NAMALWA (cell line): ENCODE data around the gene PIGQ.

Experiments used
- DNase-seq: peaks from one replicate; pipeline ENCODE4 v3.0.0-alpha.2; 2015; ENCODE audit warnings: low spot score

PIGQ gene

GRCh38 chr16:534135-534534 lies 35.6 kb upstream of the PIGQ start:
- DNase-seq = no peak

- no peak for DNase-seq
These were observed 34.8 kb upstream of the PIGQ start for GRCh38 chr16:534856-535445.

- no peak for DNase-seq
These were observed 34.0 kb upstream of the PIGQ start for GRCh38 chr16:535446-536405.

GRCh38 chr16:536746-537145 lies 33.0 kb upstream of the PIGQ start:
- no peak for DNase-seq

- DNase-seq = no peak
These were observed 32.1 kb upstream of the PIGQ start for GRCh38 chr16:537415-538335.

- DNase-seq = no peak
These were observed 29.8 kb upstream of the PIGQ start for GRCh38 chr16:539901-540530.

- no peak for DNase-seq
These were observed 29.0 kb upstream of the PIGQ start for GRCh38 chr16:540645-541340.

GRCh38 chr16:543301-544164 lies 26.2 kb upstream of the PIGQ start:
- no peak for DNase-seq

GRCh38 chr16:544517-544916 lies 25.3 kb upstream of the PIGQ start:
- DNase-seq = no peak

- DNase-seq = no peak
These were observed 22.6 kb upstream of the PIGQ start for GRCh38 chr16:546909-547770.

- DNase-seq = no peak
These were observed 21.2 kb upstream of the PIGQ start for GRCh38 chr16:548586-548985.

GRCh38 chr16:549544-550263 lies 20.1 kb upstream of the PIGQ start:
- DNase-seq = no peak

GRCh38 chr16:551210-551609 lies 18.6 kb upstream of the PIGQ start:
- no peak for DNase-seq

GRCh38 chr16:552171-552570 lies 17.6 kb upstream of the PIGQ start:
- DNase-seq = no peak

GRCh38 chr16:553601-554296 lies 16.0 kb upstream of the PIGQ start:
- DNase-seq = no peak

- no peak for DNase-seq
These were observed 15.5 kb upstream of the PIGQ start for GRCh38 chr16:554297-554621.

GRCh38 chr16:554640-555365 lies 15.0 kb upstream of the PIGQ start:
- no peak for DNase-seq
